ENCODE results near the gene DMD. TPM values are rescaled to one million over a fixed set of nuclear protein-coding genes. Genes with fewer than 3 reads are reported as not detected.

The DMD gene
- total and polyA plus RNA-seq, 8 donors: 6.8 to 117 (median 44.2) TPM

DNA sequence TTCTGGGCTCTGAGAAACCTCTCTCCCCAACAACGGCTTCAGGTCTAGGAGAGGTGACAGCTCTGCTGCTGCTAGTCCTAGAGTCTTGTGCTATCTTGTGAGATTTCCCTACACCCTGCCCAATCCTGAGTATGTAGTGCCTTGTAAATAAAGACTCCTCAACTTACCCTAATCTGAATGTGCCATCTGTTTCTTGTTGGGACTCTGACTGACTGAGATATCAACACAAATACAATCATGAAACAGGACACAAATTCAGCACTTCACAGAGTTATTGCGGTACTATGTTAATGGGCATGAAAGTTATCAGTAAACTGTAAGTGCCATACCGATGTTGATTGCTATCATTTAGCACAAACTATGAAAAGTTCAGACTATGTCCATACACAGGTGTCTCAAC lies 1610.5 kb downstream of the DMD start:
- H3K4me3 ChIP-seq: no peak overlapping the region
- TF ChIP-seq POLR2AphosphoS5 (IDR thresholded peaks at IDR 0.05) (no peak), EP300 (IDR thresholded peaks at IDR 0.05) (no peak), POLR2A (IDR thresholded peaks at IDR 0.05) (no peak)
- TF ChIP-seq, protein P1, sequence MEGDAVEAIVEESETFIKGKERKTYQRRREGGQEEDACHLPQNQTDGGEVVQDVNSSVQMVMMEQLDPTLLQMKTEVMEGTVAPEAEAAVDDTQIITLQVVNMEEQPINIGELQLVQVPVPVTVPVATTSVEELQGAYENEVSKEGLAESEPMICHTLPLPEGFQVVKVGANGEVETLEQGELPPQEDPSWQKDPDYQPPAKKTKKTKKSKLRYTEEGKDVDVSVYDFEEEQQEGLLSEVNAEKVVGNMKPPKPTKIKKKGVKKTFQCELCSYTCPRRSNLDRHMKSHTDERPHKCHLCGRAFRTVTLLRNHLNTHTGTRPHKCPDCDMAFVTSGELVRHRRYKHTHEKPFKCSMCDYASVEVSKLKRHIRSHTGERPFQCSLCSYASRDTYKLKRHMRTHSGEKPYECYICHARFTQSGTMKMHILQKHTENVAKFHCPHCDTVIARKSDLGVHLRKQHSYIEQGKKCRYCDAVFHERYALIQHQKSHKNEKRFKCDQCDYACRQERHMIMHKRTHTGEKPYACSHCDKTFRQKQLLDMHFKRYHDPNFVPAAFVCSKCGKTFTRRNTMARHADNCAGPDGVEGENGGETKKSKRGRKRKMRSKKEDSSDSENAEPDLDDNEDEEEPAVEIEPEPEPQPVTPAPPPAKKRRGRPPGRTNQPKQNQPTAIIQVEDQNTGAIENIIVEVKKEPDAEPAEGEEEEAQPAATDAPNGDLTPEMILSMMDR (IDR thresholded peaks at IDR 0.05): no peak
- H3K36me3 ChIP-seq: no peaks in the 10 kb centered on the region
- WGBS, 5 donors: 73 to 95% (median 90%) methylated on average over 2 to 3 of the region's 3 CpGs
- intact Hi-C loops (cut with DNase I; ENCODE audit: low total_unique reads): no loop called here
- H3K9me3 ChIP-seq: no peaks in the 10 kb centered on the region
- H3K27ac ChIP-seq: no peak overlapping the region
- no peaks in the 10 kb centered on the region for H3K4me1 ChIP-seq
- no peaks in the 10 kb centered on the region for H3K27me3 ChIP-seq
- DNase-seq: no peak

DNA sequence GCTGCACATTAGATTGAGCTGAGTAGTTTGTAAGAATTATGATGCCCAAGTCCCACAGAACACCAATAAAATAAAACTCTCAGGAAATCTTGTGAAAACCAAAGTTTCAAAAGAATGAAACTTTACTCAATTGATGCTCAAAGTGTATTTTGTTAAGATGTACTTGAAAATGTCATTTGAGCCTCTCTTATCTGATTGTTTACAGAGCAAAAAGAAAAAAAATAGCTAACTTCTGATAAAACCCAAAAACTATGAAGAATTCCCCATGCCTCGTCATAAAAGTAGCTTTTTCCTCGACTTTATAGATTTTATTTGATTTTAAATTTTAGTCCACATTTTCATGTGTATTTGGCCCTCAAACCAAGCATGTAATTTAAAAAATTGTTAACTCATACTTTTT lies 1618.0 kb downstream of the DMD start:
- Histone ChIP-seq H3K27me3 (no peaks in the 10 kb centered on the region), H3K27ac (no peak overlapping the region), H3K4me1 (no peaks in the 10 kb centered on the region), H3K4me3 (no peak overlapping the region), H3K9me3 (no peaks in the 10 kb centered on the region), H3K36me3 (no peaks in the 10 kb centered on the region)
- no peak for DNase-seq
- TF ChIP-seq POLR2AphosphoS5 (IDR thresholded peaks at IDR 0.05) (no peak), POLR2A (IDR thresholded peaks at IDR 0.05) (no peak), EP300 (IDR thresholded peaks at IDR 0.05) (no peak)
- TF ChIP-seq, protein P1 (IDR thresholded peaks at IDR 0.05): no peak
- WGBS, 5 donors: 64 to 88% (median 83%) methylated on average over 2 of the region's 2 CpGs
- intact Hi-C loops (cut with DNase I; ENCODE audit: low total_unique reads): loop anchor here (10.0 kb wide), 1 partner anchor 61 kb away; no protein-coding TSS in a partner anchor

DNA sequence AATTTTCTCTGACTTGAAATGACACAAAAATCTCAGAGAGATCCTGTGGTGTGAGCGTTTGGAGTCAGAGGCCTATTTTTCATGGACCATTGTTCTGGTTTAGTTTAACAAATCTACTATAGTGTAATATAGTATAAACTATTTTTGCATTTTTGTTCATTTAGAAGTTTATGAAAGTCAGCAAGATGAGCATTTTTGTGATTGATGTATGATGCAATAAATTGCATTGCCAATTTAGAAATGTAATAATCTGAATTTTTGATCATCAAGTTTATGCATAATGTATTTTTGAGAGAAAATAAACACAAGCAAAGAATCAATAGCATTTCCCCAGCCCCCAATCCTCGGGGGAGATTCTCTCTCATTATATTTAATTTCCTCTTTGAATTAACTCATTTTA lies 1620.0 kb downstream of the DMD start:
- no peaks in the 10 kb centered on the region for H3K36me3 ChIP-seq
- no peaks in the 10 kb centered on the region for H3K27me3 ChIP-seq
- H3K4me1 ChIP-seq: no peaks in the 10 kb centered on the region
- DNase-seq: no peak
- 59 to 90% (median 71%) methylated on average over 2 of the region's 2 CpGs for WGBS, 5 donors
- intact Hi-C loops (cut with DNase I; ENCODE audit: low total_unique reads): loop anchor here (10.0 kb wide), 1 partner anchor 63 kb away; no protein-coding TSS in a partner anchor
- H3K9me3 ChIP-seq: no peaks in the 10 kb centered on the region
- no peak overlapping the region for H3K4me3 ChIP-seq
- no peak overlapping the region for H3K27ac ChIP-seq
- TF ChIP-seq POLR2AphosphoS5 (IDR thresholded peaks at IDR 0.05) (no peak), POLR2A (IDR thresholded peaks at IDR 0.05) (no peak), EP300 (IDR thresholded peaks at IDR 0.05) (no peak)
- TF ChIP-seq, protein P1 (IDR thresholded peaks at IDR 0.05): no peak

DNA sequence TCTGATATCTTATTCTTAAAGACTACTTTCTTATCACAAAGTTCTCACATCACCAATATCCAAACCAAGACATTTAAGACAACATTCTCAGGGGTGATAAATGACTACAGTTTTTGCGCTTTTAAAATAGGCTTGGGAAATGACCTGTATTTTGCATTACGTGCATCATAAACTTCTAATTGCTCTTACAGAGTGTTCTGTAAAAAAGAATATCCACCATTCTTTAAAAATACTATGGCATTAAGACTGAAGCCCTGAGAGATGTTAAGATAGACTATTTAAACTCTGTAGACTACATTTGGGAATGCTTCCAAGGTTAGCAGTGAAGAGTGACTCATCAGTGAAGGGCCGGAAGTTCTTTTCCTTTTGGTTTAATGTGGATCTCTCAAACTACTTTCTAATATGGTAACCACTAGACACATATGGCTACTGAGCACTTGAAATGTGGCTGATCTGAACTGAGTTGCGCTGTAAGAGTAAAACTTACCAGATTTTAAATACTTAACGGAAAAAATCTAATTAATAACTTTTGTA lies 1620.7 kb downstream of the DMD start:
- Histone ChIP-seq H3K27ac (no peak overlapping the region), H3K4me1 (no peaks in the 10 kb centered on the region), H3K36me3 (no peaks in the 10 kb centered on the region), H3K27me3 (no peaks in the 10 kb centered on the region), H3K4me3 (no peak overlapping the region), H3K9me3 (no peaks in the 10 kb centered on the region)
- intact Hi-C loops (cut with DNase I; ENCODE audit: low total_unique reads): loop anchor here (10.0 kb wide), 1 partner anchor 64 kb away; no protein-coding TSS in a partner anchor
- DNase-seq: peak in 1 of 2 donors; percentile 5
- 81 to 93% (median 82%) methylated on average over 5 of the region's 5 CpGs for WGBS, 5 donors
- TF ChIP-seq POLR2AphosphoS5 (IDR thresholded peaks at IDR 0.05) (no peak), POLR2A (IDR thresholded peaks at IDR 0.05) (no peak), EP300 (IDR thresholded peaks at IDR 0.05) (no peak)
- TF ChIP-seq, protein P1 (IDR thresholded peaks at IDR 0.05): no peak
